ENCODE measurements around the gene IFIT1B.

GRCh38 chr10:89395141-89395540 lies 17.3 kb downstream of the IFIT1B start:
- TF ChIP-seq CTCF (optimal IDR thresholded peaks at IDR 0.05 in 1 of 3, IDR thresholded peaks at IDR 0.05 in 1 of 3, conservative IDR thresholded peaks at IDR 0.05 in 1 of 3; ENCODE audit: extremely low read depth in 1 of 3, insufficient read depth in 2 of 3, low read length in 3 of 3), result no peak
- TF ChIP-seq EZH2 (IDR thresholded peaks at IDR 0.05; ENCODE audit: low read length), result no peak
